ENCODE measurements around the gene DPYSL4.
"Not testable (repeated sequence)": the region's sequence is repeated elsewhere in the genome, so short reads cannot be mapped to it uniquely, and the experiment has no call there.

DNA sequence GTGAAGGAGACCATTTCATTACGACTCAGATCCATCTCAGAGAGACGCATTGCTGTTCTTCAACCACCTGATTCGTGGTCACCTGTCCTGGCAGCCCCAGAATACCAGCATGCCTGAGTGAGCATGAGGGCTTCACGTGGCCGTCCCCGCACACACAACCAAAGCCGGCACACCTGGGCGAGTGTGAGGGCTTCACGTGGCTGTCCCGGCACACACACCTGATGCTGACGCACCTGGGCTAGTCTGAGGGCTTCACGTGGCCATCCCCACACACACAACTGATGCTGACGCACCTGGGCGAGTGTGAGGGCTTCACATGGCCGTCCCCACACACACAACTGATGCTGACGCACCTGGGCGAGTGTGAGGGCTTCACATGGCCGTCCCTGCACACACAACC is 34.2 kb downstream of the DPYSL4 start:
- TF ChIP-seq ZSCAN21 (CRISPR knock-in tag; IDR thresholded peaks at IDR 0.05; ENCODE audit: borderline replicate concordance); STAT5B (CRISPR knock-in tag; IDR thresholded peaks at IDR 0.05); FOXP1 (IDR thresholded peaks at IDR 0.05); FOXP1 (CRISPR knock-in tag; IDR thresholded peaks at IDR 0.05); HDAC6 (IDR thresholded peaks at IDR 0.05; ENCODE audit: low read depth, low read length); TAF1 (CRISPR knock-in tag; IDR thresholded peaks at IDR 0.05); ZSCAN30 (CRISPR knock-in tag; IDR thresholded peaks at IDR 0.05); ZNF230 (CRISPR knock-in tag; IDR thresholded peaks at IDR 0.05); RFX5 (IDR thresholded peaks at IDR 0.05; ENCODE audit: low read depth, low read length); PATZ1 (CRISPR knock-in tag; IDR thresholded peaks at IDR 0.05); ZFP41 (CRISPR knock-in tag; IDR thresholded peaks at IDR 0.05; ENCODE audit: borderline replicate concordance); ZNF383 (CRISPR knock-in tag; IDR thresholded peaks at IDR 0.05; ENCODE audit: borderline replicate concordance); THYN1 (CRISPR knock-in tag; IDR thresholded peaks at IDR 0.05; ENCODE audit: borderline replicate concordance, low read depth): not testable (repeated sequence)
